SK-N-SH (cell line): ENCODE results near the gene PLA2G2F. TPM values are rescaled to one million over a fixed set of nuclear protein-coding genes. Genes with fewer than 3 reads are reported as not detected.

Experiments used
- CTCF ChIA-PET: fragments of 300-600, 350-600 bp; formaldehyde crosslinking; extraction: SDS; loops from one replicate; lab custom pipeline; 2021; lab: Yijun Ruan, JAX
- POLR2A ChIA-PET: fragments of 350-600 bp; sonication (Branson Sonifier 250); formaldehyde crosslinking; extraction: SDS; loops from one replicate; lab custom pipeline; 2020; ENCODE audit warnings: antibody characterized with exemption, inconsistent platforms; lab: Yijun Ruan, JAX
- DNase-seq: peaks from one replicate; pipeline ENCODE4 v3.0.0; 2012
- H2AFZ ChIP-seq: fragments of 200-600 bp; sonication (generic); 2 replicates; pipeline ENCODE4 v1.8.1; 2016; ENCODE audit warnings: antibody characterized with exemption, mild to moderate bottlenecking, low read depth
- H3F3A ChIP-seq: fragments of 200-600 bp; sonication (generic); replicated peaks from 2 replicates; pipeline ENCODE3; 2016; ENCODE audit warnings: antibody characterized with exemption, mild to moderate bottlenecking; ENCODE audit not compliant: insufficient read depth
- H3K27ac ChIP-seq, 2 experiments: fragments of 200-500 bp in 1 of 2; fragments of 200-600 bp in 1 of 2; sonication (Bioruptor generic) in 1 of 2; sonication (generic), shearing (Covaris generic) in 1 of 2; 2 replicates each; pipeline versions ENCODE4 v1.5.1 to v1.6.1; 2014 to 2016; ENCODE audit warnings: low read depth in 2 of 2, inconsistent platforms in 1 of 2, low read length in 1 of 2, mild to moderate bottlenecking in 1 of 2, mixed read lengths in 1 of 2
- H3K27me3 ChIP-seq: fragments of 200-600 bp; sonication (generic), shearing (Covaris generic); 2 replicates; pipeline ENCODE4 v1.6.1; 2016; ENCODE audit warnings: mixed run types; ENCODE audit not compliant: insufficient read depth
- H3K36me3 ChIP-seq, 2 experiments: fragments of 200-500 bp in 1 of 2; fragments of 200-600 bp in 1 of 2; sonication (Bioruptor generic) in 1 of 2; sonication (generic) in 1 of 2; replicated peaks in 1 of 2; 2 replicates each; pipeline versions ENCODE3 to v1.5.1; 2014 to 2016; ENCODE audit warnings: low read length in 1 of 2, mild to moderate bottlenecking in 1 of 2; ENCODE audit not compliant: insufficient read depth in 2 of 2, control insufficient read depth in 1 of 2
- H3K4me1 ChIP-seq, 2 experiments: fragments of 200-500 bp in 1 of 2; fragments of 200-600 bp in 1 of 2; sonication (Bioruptor generic) in 1 of 2; sonication (generic), shearing (Covaris generic) in 1 of 2; 2 replicates each; pipeline versions ENCODE4 v1.5.1 to v1.6.1; 2014 to 2016; ENCODE audit warnings: low read depth in 1 of 2, low read length in 1 of 2, mixed run types in 1 of 2; ENCODE audit not compliant: insufficient read depth in 2 of 2, control insufficient read depth in 1 of 2
- H3K4me2 ChIP-seq: fragments of 200-600 bp; sonication (generic), shearing (Covaris generic); 2 replicates; pipeline ENCODE4 v1.6.1; 2017; ENCODE audit warnings: mixed run types
- H3K4me3 ChIP-seq, 2 experiments: fragments of 200-500 bp in 1 of 2; fragments of 200-600 bp in 1 of 2; sonication (Bioruptor generic) in 1 of 2; sonication (generic), shearing (Covaris generic) in 1 of 2; 2 replicates each; pipeline versions ENCODE4 v1.5.1 to v1.8.1; 2014 to 2016; ENCODE audit warnings: low read depth in 2 of 2, inconsistent platforms in 1 of 2, low read length in 1 of 2, mild to moderate bottlenecking in 1 of 2, mixed read lengths in 1 of 2, moderate library complexity in 1 of 2
- H3K79me2 ChIP-seq: fragments of 200-600 bp; sonication (generic); 2 replicates; pipeline ENCODE4 v1.8.1; 2017; ENCODE audit warnings: mild to moderate bottlenecking; ENCODE audit not compliant: insufficient read depth
- H3K9ac ChIP-seq: fragments of 200-600 bp; sonication (generic); 2 replicates; pipeline ENCODE4 v1.6.1; 2017; ENCODE audit warnings: mixed run types
- H3K9me2 ChIP-seq: fragments of 200-600 bp; sonication (generic); 2 replicates; pipeline ENCODE4 v1.6.1; 2017; ENCODE audit warnings: mixed run types
- H3K9me3 ChIP-seq: fragments of 200-600 bp; sonication (generic); 2 replicates; pipeline ENCODE4 v1.6.1; 2017; ENCODE audit warnings: mixed run types, mild to moderate bottlenecking, moderate library complexity
- H4K20me1 ChIP-seq: fragments of 200-600 bp; sonication (generic); 2 replicates; pipeline ENCODE4 v1.6.1; 2017; ENCODE audit warnings: mild to moderate bottlenecking, mixed run types; ENCODE audit not compliant: insufficient read depth
- EZH2phosphoT487 ChIP-seq: fragments of 200-600 bp; sonication (generic); IDR thresholded peaks from 2 replicates; pipeline ENCODE4 v1.6.1; 2017; ENCODE audit warnings: low read depth, mixed run types, mild to moderate bottlenecking, antibody characterized with exemption, moderate library complexity, borderline replicate concordance
- FOSL2 ChIP-seq: IDR thresholded peaks from 2 replicates; pipeline ENCODE4 v1.4.0; 2012; ENCODE audit warnings: low read depth, mild to moderate bottlenecking, moderate library complexity, borderline replicate concordance
- NRF1 ChIP-seq: IDR thresholded peaks from 2 replicates; pipeline ENCODE4 v1.6.1; 2012; ENCODE audit warnings: low read depth, mild to moderate bottlenecking, low read length
- RAD21 ChIP-seq: IDR thresholded peaks from 2 replicates; pipeline ENCODE4 v1.6.1; 2012; ENCODE audit warnings: mild to moderate bottlenecking, low read length
- RXRA ChIP-seq: IDR thresholded peaks from 2 replicates; pipeline ENCODE4 v1.4.0; 2012; ENCODE audit warnings: low read depth, mild to moderate bottlenecking, borderline replicate concordance
- WGBS: methylation state at CpG from one replicate; pipeline ENCODE4 v1.1.6; 2017; ENCODE audit warnings: low lambda C conversion rate; 5-methylcytosine and 5-hydroxymethylcytosine counted together
- polyA plus RNA-seq, 3 experiments: library from polyadenylated mRNA; depleted of rRNA; stranded (reverse); fragments of >200 nt; gene quantifications; 2 replicates each; pipeline ENCODE4 v1.2.3, GENCODE V29; 2012
- TF ChIP-seq, protein P1 (sequence below): IDR thresholded peaks from 2 replicates; pipeline ENCODE4 v1.4.0; 2012; ENCODE audit warnings: low read depth, borderline replicate concordance
- TF ChIP-seq, protein P2 (sequence below): fragments of 200-600 bp; sonication (generic); IDR thresholded peaks from 2 replicates; pipeline ENCODE4 v1.6.1; 2017; ENCODE audit warnings: antibody characterized with exemption, mild to moderate bottlenecking, moderate library complexity

Gene PLA2G2F
- polyA plus RNA-seq, 1 of the 3 experiments (the other 2 are of a cell fraction), result not detected

DNA sequence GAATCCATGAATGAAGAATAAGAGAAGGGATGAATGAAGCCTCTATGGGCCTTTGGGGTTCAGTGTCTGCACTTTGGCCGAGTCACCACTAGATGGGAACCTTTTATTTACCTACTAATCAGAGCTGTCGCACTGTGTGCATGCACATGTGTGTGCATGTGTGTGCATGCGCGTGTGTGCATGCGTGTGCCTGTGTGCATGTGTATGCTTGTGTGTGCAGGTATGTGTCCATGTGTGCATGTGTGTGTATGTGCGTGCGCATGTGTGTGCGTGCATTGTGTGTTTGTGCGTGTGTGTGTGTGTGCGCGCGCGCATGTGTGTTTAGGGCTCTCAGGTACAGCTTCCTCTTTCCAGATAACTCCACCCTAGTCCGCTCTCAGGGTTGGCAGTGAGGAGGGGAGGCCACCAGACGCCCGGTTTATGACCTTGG, 26.4 kb downstream of the PLA2G2F start:
- POLR2A ChIA-PET, result no interaction called here

DNA sequence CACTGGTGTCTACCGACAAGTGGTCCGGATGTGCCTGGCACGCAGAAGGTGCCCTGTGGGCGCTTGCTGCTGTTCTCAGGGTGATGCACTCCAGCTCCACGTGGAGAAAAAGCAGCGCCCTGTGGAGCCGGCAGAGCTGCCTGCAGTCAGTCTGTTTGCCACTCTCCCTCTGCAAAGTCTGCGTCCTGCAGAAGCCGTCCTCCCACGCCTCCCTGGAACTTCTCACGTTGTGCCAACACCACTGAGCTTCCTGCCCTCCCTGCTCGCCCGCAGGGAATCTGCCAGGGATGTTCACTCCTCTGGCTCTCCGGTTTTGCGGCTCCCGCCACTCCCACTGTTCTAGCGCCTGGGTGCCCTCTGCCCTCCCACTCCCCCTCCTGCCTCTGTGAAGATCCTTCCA, 26.9 kb downstream of the PLA2G2F start:
- H3F3A ChIP-seq, result no peaks in the 10 kb centered on the region
- H3K27me3 ChIP-seq, result no peaks in the 10 kb centered on the region; the same call in 1 of the 2 replicates
- H4K20me1 ChIP-seq, result no peaks in the 10 kb centered on the region
- no peaks in the 10 kb centered on the region; a peak in 1 of 4 replicates for H3K4me1 ChIP-seq
- DNase-seq, result peak; percentile 49
- no peak overlapping the region for H3K27ac ChIP-seq
- no peak overlapping the region for H3K4me3 ChIP-seq
- H3K4me2 ChIP-seq, result no peak overlapping the region
- TF ChIP-seq RXRA (no peak), FOSL2 (no peak)
- TF ChIP-seq, protein P1, sequence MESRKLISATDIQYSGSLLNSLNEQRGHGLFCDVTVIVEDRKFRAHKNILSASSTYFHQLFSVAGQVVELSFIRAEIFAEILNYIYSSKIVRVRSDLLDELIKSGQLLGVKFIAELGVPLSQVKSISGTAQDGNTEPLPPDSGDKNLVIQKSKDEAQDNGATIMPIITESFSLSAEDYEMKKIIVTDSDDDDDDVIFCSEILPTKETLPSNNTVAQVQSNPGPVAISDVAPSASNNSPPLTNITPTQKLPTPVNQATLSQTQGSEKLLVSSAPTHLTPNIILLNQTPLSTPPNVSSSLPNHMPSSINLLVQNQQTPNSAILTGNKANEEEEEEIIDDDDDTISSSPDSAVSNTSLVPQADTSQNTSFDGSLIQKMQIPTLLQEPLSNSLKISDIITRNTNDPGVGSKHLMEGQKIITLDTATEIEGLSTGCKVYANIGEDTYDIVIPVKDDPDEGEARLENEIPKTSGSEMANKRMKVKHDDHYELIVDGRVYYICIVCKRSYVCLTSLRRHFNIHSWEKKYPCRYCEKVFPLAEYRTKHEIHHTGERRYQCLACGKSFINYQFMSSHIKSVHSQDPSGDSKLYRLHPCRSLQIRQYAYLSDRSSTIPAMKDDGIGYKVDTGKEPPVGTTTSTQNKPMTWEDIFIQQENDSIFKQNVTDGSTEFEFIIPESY, result no peak
- TF ChIP-seq, all 33 proteins: peak for 0
- no peak overlapping the region for H3K9ac ChIP-seq
- no peaks in the 10 kb centered on the region for H3K9me3 ChIP-seq
- H3K79me2 ChIP-seq, result no peaks in the 10 kb centered on the region
- ChIA-PET CTCF (interaction anchor here (0.6 to 8.5 kb wide), 17 partner anchors 8 to 328 kb away, joined by 3 to 75 read pairs (median 4); no protein-coding TSS in a partner anchor), POLR2A (no interaction called here)
- H3K9me2 ChIP-seq, result no peaks in the 10 kb centered on the region
- WGBS, result 15% methylated on average over 7 of the region's 17 CpGs
- H3K36me3 ChIP-seq, result no peaks in the 10 kb centered on the region
- no peak overlapping the region for H2AFZ ChIP-seq

More for the DNA sequence above, 26.4 kb downstream of the PLA2G2F start:
- Histone ChIP-seq H3K4me2 (no peak overlapping the region), H3K4me3 (no peak overlapping the region; a peak in 1 of 4 replicates), H3K9ac (no peak overlapping the region), H4K20me1 (no peaks in the 10 kb centered on the region), H3K79me2 (no peaks in the 10 kb centered on the region), H3F3A (no peaks in the 10 kb centered on the region), H3K9me3 (no peaks in the 10 kb centered on the region), H2AFZ (no peak overlapping the region), H3K27me3 (no peaks in the 10 kb centered on the region; the same call in 1 of the 2 replicates), H3K4me1 (no peaks in the 10 kb centered on the region; a peak in 1 of 4 replicates), H3K36me3 (no peaks in the 10 kb centered on the region), H3K9me2 (no peaks in the 10 kb centered on the region), H3K27ac (no peak overlapping the region)
- TF ChIP-seq RAD21 (peak; percentile 52), EZH2phosphoT487 (no peak), NRF1 (no peak)
- TF ChIP-seq, protein P2, sequence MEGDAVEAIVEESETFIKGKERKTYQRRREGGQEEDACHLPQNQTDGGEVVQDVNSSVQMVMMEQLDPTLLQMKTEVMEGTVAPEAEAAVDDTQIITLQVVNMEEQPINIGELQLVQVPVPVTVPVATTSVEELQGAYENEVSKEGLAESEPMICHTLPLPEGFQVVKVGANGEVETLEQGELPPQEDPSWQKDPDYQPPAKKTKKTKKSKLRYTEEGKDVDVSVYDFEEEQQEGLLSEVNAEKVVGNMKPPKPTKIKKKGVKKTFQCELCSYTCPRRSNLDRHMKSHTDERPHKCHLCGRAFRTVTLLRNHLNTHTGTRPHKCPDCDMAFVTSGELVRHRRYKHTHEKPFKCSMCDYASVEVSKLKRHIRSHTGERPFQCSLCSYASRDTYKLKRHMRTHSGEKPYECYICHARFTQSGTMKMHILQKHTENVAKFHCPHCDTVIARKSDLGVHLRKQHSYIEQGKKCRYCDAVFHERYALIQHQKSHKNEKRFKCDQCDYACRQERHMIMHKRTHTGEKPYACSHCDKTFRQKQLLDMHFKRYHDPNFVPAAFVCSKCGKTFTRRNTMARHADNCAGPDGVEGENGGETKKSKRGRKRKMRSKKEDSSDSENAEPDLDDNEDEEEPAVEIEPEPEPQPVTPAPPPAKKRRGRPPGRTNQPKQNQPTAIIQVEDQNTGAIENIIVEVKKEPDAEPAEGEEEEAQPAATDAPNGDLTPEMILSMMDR, result peak; percentile 39
- CTCF ChIA-PET, result interaction anchor here (0.5 to 8.5 kb wide), 15 partner anchors 8 to 328 kb away, joined by 3 to 75 read pairs (median 5); no protein-coding TSS in a partner anchor
- WGBS, result 75% methylated on average over 16 of the region's 16 CpGs
- DNase-seq, result peak; percentile 60
